GM12878 (cell line): ENCODE data around the gene LSP1. TPM values are rescaled to one million over a fixed set of nuclear protein-coding genes. Genes with fewer than 3 reads are reported as not detected.

ENCODE experiments used
- ATAC-seq: fragments of 200-7000 bp; cut with Tn5 transposase; 3 replicates; pipeline ENCODE4 v1.9.1; 2020; ENCODE audit warnings: mild to moderate bottlenecking, moderate library complexity
- BruUV-seq: library from RNA; stranded (reverse); fragments of 400-500 nt; replicated peaks from 2 replicates; lab custom pipeline; 2021; lab: Mats Ljungman, UMichigan
- CTCF ChIA-PET: fragments of 300-600 bp; sonication (Branson Sonifier 250); formaldehyde crosslinking; extraction: SDS; loops from one replicate; lab custom pipeline; 2021; ENCODE audit warnings: inconsistent platforms; lab: Yijun Ruan, JAX
- POLR2A ChIA-PET: fragments of 350-600 bp; formaldehyde crosslinking; extraction: SDS; loops from one replicate; lab custom pipeline; 2021; ENCODE audit warnings: inconsistent platforms; lab: Charles Lee
- RAD21 ChIA-PET: fragments of 300-600 bp; sonication (Branson Sonifier 250); formaldehyde crosslinking; loops from one replicate; lab custom pipeline; 2023; ENCODE audit warnings: antibody characterized with exemption; ENCODE audit not compliant: unreplicated experiment; lab: Charles Lee
- SMC1A ChIA-PET: fragments of 300-600 bp; sonication (Branson Sonifier 250); formaldehyde crosslinking; loops from one replicate; lab custom pipeline; 2023; ENCODE audit not compliant: unreplicated experiment, uncharacterized antibody; lab: Charles Lee
- DNase-seq: peaks from one replicate; pipeline ENCODE4 v3.0.0-alpha.2; 2011; ENCODE audit warnings: low read depth, low spot score
- FAIRE-seq: peaks from 3 replicates; lab custom pipeline; 2011; peaks lifted over from hg19 to GRCh38; lab: Jason Lieb, UNC
- H2AFZ ChIP-seq: 2 replicates; pipeline ENCODE4 v1.6.0; 2011; ENCODE audit warnings: low read depth, low read length, control low read depth; ENCODE audit not compliant: control insufficient read depth
- H3K27ac ChIP-seq: 2 replicates; pipeline ENCODE4 v1.5.1; 2011; ENCODE audit warnings: control low read depth; ENCODE audit not compliant: control insufficient read depth, insufficient read depth
- H3K27me3 ChIP-seq, 2 experiments: replicated peaks in 1 of 2; 2 replicates each; pipeline versions ENCODE4 v1.6.0 to v1.6.1; 2011; ENCODE audit warnings: low read length in 1 of 2; ENCODE audit not compliant: control insufficient read depth in 2 of 2, insufficient read depth in 2 of 2
- H3K36me3 ChIP-seq, 2 experiments: 2 replicates each; pipeline ENCODE4 v1.5.1; 2011; ENCODE audit warnings: low read length in 1 of 2; ENCODE audit not compliant: control insufficient read depth in 2 of 2, insufficient read depth in 2 of 2
- H3K4me1 ChIP-seq: 2 replicates; pipeline ENCODE4 v1.6.1; 2011; ENCODE audit warnings: mild to moderate bottlenecking, low read length, moderate library complexity, mixed read lengths; ENCODE audit not compliant: control insufficient read depth, insufficient read depth
- H3K4me2 ChIP-seq: 2 replicates; pipeline ENCODE4 v1.6.0; 2011; ENCODE audit warnings: control low read depth; ENCODE audit not compliant: control insufficient read depth, insufficient read depth
- H3K4me3 ChIP-seq: fragments of 200-600 bp; sonication (generic); 2 replicates; pipeline ENCODE4 v1.5.1; 2016
- H3K79me2 ChIP-seq: 2 replicates; pipeline ENCODE4 v1.6.0; 2011; ENCODE audit warnings: low read length; ENCODE audit not compliant: control insufficient read depth, insufficient read depth
- H3K9ac ChIP-seq: 2 replicates; pipeline ENCODE4 v1.8.0; 2011; ENCODE audit warnings: low read length, control low read depth, mixed read lengths; ENCODE audit not compliant: control insufficient read depth, insufficient read depth
- H3K9me3 ChIP-seq: replicated peaks from 3 replicates; pipeline ENCODE4 v1.5.1; 2011; ENCODE audit warnings: mild to moderate bottlenecking, low read length; ENCODE audit not compliant: control insufficient read depth, insufficient read depth
- H4K20me1 ChIP-seq: 2 replicates; pipeline ENCODE4 v1.6.0; 2011; ENCODE audit not compliant: control insufficient read depth, insufficient read depth
- BACH1 ChIP-seq: fragments of 450-650 bp; IDR thresholded peaks from 2 replicates; pipeline ENCODE4 v1.6.1; 2017; ENCODE audit warnings: mild to moderate bottlenecking, borderline replicate concordance
- CHD4 ChIP-seq: fragments of 200-600 bp; sonication (generic); IDR thresholded peaks from 2 replicates; pipeline ENCODE4 v1.6.1; 2016; ENCODE audit warnings: mild to moderate bottlenecking
- EGR1 ChIP-seq, 2 experiments: IDR thresholded peaks; 1 replicate in 1 of 2; 2 replicates in 1 of 2; pipeline ENCODE4 v1.6.1; 2011 to 2012; ENCODE audit warnings: low read depth in 2 of 2, low read length in 2 of 2, borderline replicate concordance in 1 of 2, mild to moderate bottlenecking in 1 of 2, moderate library complexity in 1 of 2
- KDM1A ChIP-seq: fragments of 200-600 bp; sonication (generic); IDR thresholded peaks from 2 replicates; pipeline ENCODE4 v1.6.1; 2016; ENCODE audit warnings: borderline replicate concordance
- PML ChIP-seq: IDR thresholded peaks from 2 replicates; pipeline ENCODE4 v1.6.1; 2012; ENCODE audit warnings: low read length, inconsistent platforms
- RB1 ChIP-seq: fragments of 450-650 bp; formaldehyde crosslinking; IDR thresholded peaks from 2 replicates; pipeline ENCODE4 v1.6.1; 2017; ENCODE audit warnings: mild to moderate bottlenecking, borderline replicate concordance
- WGBS: methylation state at CpG from one replicate; pipeline ENCODE4 v1.1.6; 2016; ENCODE audit warnings: low lambda C conversion rate; ENCODE audit not compliant: insufficient replicate concordance, insufficient coverage; ENCODE audit errors: missing lambda C conversion rate; 5-methylcytosine and 5-hydroxymethylcytosine counted together
- in situ Hi-C: fragments of 300-500 bp; cut with MboI; formaldehyde crosslinking; loops from 9 replicates; pipeline ENCODE4 v1.14.3; 2018; ENCODE audit warnings: mixed read lengths
- intact Hi-C: fragments of 100-400 bp; cut with micrococcal nuclease; formaldehyde crosslinking; loops from one replicate; pipeline ENCODE4 v1.14.2; 2022; ENCODE audit not compliant: unreplicated experiment
- polyA plus RNA-seq, 11 experiments: library from polyadenylated mRNA; depleted of rRNA in 4 of 11; unstranded in 6 of 11; stranded (reverse) in 5 of 11; fragments of >200 nt; fragmentation: Nextera tagmentation in 4 of 11; fragmentation: Illumina TruSeq in 1 of 11; extraction: Ambion mirVana in 4 of 11; extraction: Trizol in 1 of 11; gene quantifications; 1 replicate in 1 of 11; 2 replicates in 10 of 11; pipeline versions ENCODE4 v1.2.1 to v1.2.3, GENCODE V29; 2011 to 2016; ENCODE audit warnings: inconsistent platforms in 2 of 11, missing spikeins in 2 of 11, low read depth in 1 of 11
- total RNA-seq, 4 experiments: library from RNA; depleted of rRNA in 3 of 4; stranded (reverse); fragments of >200 nt in 3 of 4; fragmentation: Illumina TruSeq in 1 of 4; extraction: Trizol in 1 of 4; gene quantifications; 2 replicates each; pipeline versions ENCODE4 v1.2.1 to v1.2.3, GENCODE V29; 2013 to 2021
- TF ChIP-seq, protein P1 (sequence below): fragments of 450-650 bp; IDR thresholded peaks from 2 replicates; pipeline ENCODE4 v1.6.1; 2014; ENCODE audit warnings: mild to moderate bottlenecking
- TF ChIP-seq, protein P2 (sequence below): fragments of 450-650 bp; IDR thresholded peaks from 2 replicates; pipeline ENCODE4 v1.6.1; 2016; ENCODE audit warnings: mild to moderate bottlenecking, moderate library complexity, borderline replicate concordance
- TF ChIP-seq, protein P3 (sequence below): fragments of 450-650 bp; IDR thresholded peaks from 2 replicates; pipeline ENCODE4 v1.6.1; 2017; ENCODE audit warnings: mild to moderate bottlenecking, low read depth, inconsistent platforms; ENCODE audit not compliant: poor library complexity, severe bottlenecking
- TF ChIP-seq, protein P4 (sequence below): IDR thresholded peaks from 2 replicates; pipeline ENCODE4 v1.6.1; 2012; ENCODE audit warnings: low read length, inconsistent platforms

LSP1 gene
- total and polyA plus RNA-seq, 10 of the 15 experiments (the other 5 are each of a cell fraction or from before 2014, with no cell fraction given): 19.2 to 488 (median 369) TPM

DNA sequence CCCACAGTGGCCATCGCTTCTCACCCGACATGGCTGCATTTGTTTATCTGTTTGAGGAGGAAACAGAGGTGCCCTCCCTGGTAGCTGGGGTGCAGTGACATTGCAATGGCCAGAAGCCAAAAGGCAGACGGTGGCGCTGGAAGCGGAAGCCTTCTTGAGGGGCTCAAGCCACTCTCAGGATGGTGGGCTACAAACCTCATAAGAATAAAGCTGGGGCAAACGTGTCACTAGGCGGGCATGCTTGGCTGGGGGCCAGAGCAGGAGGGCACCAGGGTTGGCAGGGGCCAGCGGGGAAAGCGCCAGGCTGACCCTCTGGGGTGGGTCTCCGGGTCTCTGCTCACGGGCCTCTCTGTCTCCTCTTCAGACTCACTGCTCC, 79.2 kb downstream of the LSP1 start:
- no peak for ATAC-seq
- RAD21 ChIA-PET: no interaction called here
- POLR2A ChIA-PET: no interaction called here
- SMC1A ChIA-PET: no interaction called here
- CTCF ChIA-PET: no interaction called here
- BruUV-seq: no TSS peak
- 40% methylated on average over 11 of the region's 11 CpGs for WGBS
- Histone ChIP-seq H3K79me2 (no peaks in the 10 kb centered on the region), H3K27me3 (no peaks in the 10 kb centered on the region; a peak in 1 of 4 replicates), H4K20me1 (no peaks in the 10 kb centered on the region), H3K9ac (no peak overlapping the region), H3K4me3 (no peak overlapping the region), H3K27ac (no peak overlapping the region), H2AFZ (no peak overlapping the region), H3K4me2 (no peak overlapping the region), H3K4me1 (no peaks in the 10 kb centered on the region), H3K9me3 (no peaks in the 10 kb centered on the region), H3K36me3 (no peaks in the 10 kb centered on the region)
- FAIRE-seq: no peak
- in situ Hi-C loops: no loop called here
- TF ChIP-seq, protein P1, sequence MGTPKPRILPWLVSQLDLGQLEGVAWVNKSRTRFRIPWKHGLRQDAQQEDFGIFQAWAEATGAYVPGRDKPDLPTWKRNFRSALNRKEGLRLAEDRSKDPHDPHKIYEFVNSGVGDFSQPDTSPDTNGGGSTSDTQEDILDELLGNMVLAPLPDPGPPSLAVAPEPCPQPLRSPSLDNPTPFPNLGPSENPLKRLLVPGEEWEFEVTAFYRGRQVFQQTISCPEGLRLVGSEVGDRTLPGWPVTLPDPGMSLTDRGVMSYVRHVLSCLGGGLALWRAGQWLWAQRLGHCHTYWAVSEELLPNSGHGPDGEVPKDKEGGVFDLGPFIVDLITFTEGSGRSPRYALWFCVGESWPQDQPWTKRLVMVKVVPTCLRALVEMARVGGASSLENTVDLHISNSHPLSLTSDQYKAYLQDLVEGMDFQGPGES: no peak
- TF ChIP-seq, protein P2, sequence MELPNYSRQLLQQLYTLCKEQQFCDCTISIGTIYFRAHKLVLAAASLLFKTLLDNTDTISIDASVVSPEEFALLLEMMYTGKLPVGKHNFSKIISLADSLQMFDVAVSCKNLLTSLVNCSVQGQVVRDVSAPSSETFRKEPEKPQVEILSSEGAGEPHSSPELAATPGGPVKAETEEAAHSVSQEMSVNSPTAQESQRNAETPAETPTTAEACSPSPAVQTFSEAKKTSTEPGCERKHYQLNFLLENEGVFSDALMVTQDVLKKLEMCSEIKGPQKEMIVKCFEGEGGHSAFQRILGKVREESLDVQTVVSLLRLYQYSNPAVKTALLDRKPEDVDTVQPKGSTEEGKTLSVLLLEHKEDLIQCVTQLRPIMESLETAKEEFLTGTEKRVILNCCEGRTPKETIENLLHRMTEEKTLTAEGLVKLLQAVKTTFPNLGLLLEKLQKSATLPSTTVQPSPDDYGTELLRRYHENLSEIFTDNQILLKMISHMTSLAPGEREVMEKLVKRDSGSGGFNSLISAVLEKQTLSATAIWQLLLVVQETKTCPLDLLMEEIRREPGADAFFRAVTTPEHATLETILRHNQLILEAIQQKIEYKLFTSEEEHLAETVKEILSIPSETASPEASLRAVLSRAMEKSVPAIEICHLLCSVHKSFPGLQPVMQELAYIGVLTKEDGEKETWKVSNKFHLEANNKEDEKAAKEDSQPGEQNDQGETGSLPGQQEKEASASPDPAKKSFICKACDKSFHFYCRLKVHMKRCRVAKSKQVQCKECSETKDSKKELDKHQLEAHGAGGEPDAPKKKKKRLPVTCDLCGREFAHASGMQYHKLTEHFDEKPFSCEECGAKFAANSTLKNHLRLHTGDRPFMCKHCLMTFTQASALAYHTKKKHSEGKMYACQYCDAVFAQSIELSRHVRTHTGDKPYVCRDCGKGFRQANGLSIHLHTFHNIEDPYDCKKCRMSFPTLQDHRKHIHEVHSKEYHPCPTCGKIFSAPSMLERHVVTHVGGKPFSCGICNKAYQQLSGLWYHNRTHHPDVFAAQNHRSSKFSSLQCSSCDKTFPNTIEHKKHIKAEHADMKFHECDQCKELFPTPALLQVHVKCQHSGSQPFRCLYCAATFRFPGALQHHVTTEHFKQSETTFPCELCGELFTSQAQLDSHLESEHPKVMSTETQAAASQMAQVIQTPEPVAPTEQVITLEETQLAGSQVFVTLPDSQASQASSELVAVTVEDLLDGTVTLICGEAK: no peak
- TF ChIP-seq, protein P3, sequence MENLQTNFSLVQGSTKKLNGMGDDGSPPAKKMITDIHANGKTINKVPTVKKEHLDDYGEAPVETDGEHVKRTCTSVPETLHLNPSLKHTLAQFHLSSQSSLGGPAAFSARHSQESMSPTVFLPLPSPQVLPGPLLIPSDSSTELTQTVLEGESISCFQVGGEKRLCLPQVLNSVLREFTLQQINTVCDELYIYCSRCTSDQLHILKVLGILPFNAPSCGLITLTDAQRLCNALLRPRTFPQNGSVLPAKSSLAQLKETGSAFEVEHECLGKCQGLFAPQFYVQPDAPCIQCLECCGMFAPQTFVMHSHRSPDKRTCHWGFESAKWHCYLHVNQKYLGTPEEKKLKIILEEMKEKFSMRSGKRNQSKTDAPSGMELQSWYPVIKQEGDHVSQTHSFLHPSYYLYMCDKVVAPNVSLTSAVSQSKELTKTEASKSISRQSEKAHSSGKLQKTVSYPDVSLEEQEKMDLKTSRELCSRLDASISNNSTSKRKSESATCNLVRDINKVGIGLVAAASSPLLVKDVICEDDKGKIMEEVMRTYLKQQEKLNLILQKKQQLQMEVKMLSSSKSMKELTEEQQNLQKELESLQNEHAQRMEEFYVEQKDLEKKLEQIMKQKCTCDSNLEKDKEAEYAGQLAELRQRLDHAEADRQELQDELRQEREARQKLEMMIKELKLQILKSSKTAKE: no peak
- TF ChIP-seq, protein P4, sequence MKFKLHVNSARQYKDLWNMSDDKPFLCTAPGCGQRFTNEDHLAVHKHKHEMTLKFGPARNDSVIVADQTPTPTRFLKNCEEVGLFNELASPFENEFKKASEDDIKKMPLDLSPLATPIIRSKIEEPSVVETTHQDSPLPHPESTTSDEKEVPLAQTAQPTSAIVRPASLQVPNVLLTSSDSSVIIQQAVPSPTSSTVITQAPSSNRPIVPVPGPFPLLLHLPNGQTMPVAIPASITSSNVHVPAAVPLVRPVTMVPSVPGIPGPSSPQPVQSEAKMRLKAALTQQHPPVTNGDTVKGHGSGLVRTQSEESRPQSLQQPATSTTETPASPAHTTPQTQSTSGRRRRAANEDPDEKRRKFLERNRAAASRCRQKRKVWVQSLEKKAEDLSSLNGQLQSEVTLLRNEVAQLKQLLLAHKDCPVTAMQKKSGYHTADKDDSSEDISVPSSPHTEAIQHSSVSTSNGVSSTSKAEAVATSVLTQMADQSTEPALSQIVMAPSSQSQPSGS: no peak
- TF ChIP-seq KDM1A (no peak), CHD4 (no peak), RB1 (no peak), PML (no peak), BACH1 (no peak), EGR1 (IDR thresholded peaks at IDR 0.05; ENCODE audit: borderline replicate concordance in 1 of 2, low read depth in 2 of 2, low read length in 2 of 2) (no peak)
- intact Hi-C loops: no loop called here
- DNase-seq: no peak
